NCI-H2227 treated with DMSO at 0.1 percent for 48 hours (cell line): Measurements from ENCODE around the gene TMEM127.
"Not testable (repeated sequence)": the region's sequence is repeated elsewhere in the genome, so short reads cannot be mapped to it uniquely, and the experiment has no call there.

ENCODE experiments used
- DNase-seq: peaks from one replicate; lab custom pipeline; 2025; lab: John Stamatoyannopoulos, UW

TMEM127 gene

GRCh38 chr2:96264086-96264485 lies 1.7 kb downstream of the TMEM127 start:
- no peak for DNase-seq

GRCh38 chr2:96262306-96262705 lies 3.5 kb downstream of the TMEM127 start:
- no peak for DNase-seq

- DNase-seq: no peak
These were observed 4.3 kb downstream of the TMEM127 start for GRCh38 chr2:96261328-96262003.

GRCh38 chr2:96260387-96261260 lies 5.2 kb downstream of the TMEM127 start:
- no peak for DNase-seq

GRCh38 chr2:96259497-96259921 lies 6.3 kb downstream of the TMEM127 start:
- DNase-seq: no peak

GRCh38 chr2:96258166-96259022 lies 7.4 kb downstream of the TMEM127 start:
- no peak for DNase-seq

GRCh38 chr2:96257744-96258143 lies 8.1 kb downstream of the TMEM127 start:
- not testable (repeated sequence) for DNase-seq

GRCh38 chr2:96256611-96257113 lies 9.1 kb downstream of the TMEM127 start:
- DNase-seq: no peak

- DNase-seq: no peak
These were observed 11.2 kb downstream of the TMEM127 start for GRCh38 chr2:96254571-96254970.

- no peak for DNase-seq
These were observed 12.8 kb downstream of the TMEM127 start for GRCh38 chr2:96253006-96253405.

GRCh38 chr2:96252526-96252925 lies 13.3 kb downstream of the TMEM127 start:
- no peak for DNase-seq

- DNase-seq: no peak
These were observed 14.0 kb downstream of the TMEM127 start for GRCh38 chr2:96251721-96252292.

- no peak for DNase-seq
These were observed 15.6 kb downstream of the TMEM127 start for GRCh38 chr2:96250188-96250587.

- no peak for DNase-seq
These were observed 16.1 kb downstream of the TMEM127 start for GRCh38 chr2:96249654-96250053.

GRCh38 chr2:96248624-96249023 lies 17.2 kb downstream of the TMEM127 start:
- no peak for DNase-seq

GRCh38 chr2:96247896-96248295 lies 17.9 kb downstream of the TMEM127 start:
- no peak for DNase-seq

- no peak for DNase-seq
These were observed 18.8 kb downstream of the TMEM127 start for GRCh38 chr2:96247009-96247408.

- no peak for DNase-seq
These were observed 20.0 kb downstream of the TMEM127 start for GRCh38 chr2:96245609-96246390.

GRCh38 chr2:96243843-96244242 lies 22.0 kb downstream of the TMEM127 start:
- no peak for DNase-seq

GRCh38 chr2:96241900-96242611 lies 23.7 kb downstream of the TMEM127 start:
- DNase-seq: no peak
